Hepatocyte (in vitro differentiated cells): ENCODE results near the gene EVC2. TPM values are rescaled to one million over a fixed set of nuclear protein-coding genes. Genes with fewer than 3 reads are reported as not detected.

Source experiments
- DNase-seq: peaks from one replicate; pipeline ENCODE4 v3.0.0-alpha.2; 2016; ENCODE audit warnings: low spot score
- H2AFZ ChIP-seq: fragments of 200-600 bp; sonication (generic); 2 replicates; pipeline ENCODE4 v1.6.0; 2016; ENCODE audit warnings: antibody characterized with exemption, mild to moderate bottlenecking
- H3K27ac ChIP-seq: fragments of 200-600 bp; sonication (generic); 2 replicates; pipeline ENCODE4 v1.5.1; 2016; ENCODE audit warnings: mild to moderate bottlenecking
- H3K27me3 ChIP-seq: fragments of 200-600 bp; sonication (generic); 2 replicates; pipeline ENCODE4 v1.6.1; 2016
- H3K36me3 ChIP-seq: fragments of 200-600 bp; sonication (generic); replicated peaks from 2 replicates; pipeline ENCODE4 v1.5.1; 2016; ENCODE audit warnings: low read depth; ENCODE audit not compliant: insufficient read depth
- H3K4me1 ChIP-seq: fragments of 200-600 bp; sonication (generic); 2 replicates; pipeline ENCODE4 v1.5.1; 2016; ENCODE audit warnings: mild to moderate bottlenecking, moderate library complexity; ENCODE audit not compliant: insufficient read depth
- H3K4me2 ChIP-seq: fragments of 200-600 bp; sonication (generic); 2 replicates; pipeline ENCODE4 v1.6.0; 2016
- H3K4me3 ChIP-seq: fragments of 200-600 bp; sonication (generic); 2 replicates; pipeline ENCODE4 v1.5.1; 2016; ENCODE audit warnings: mild to moderate bottlenecking
- H3K79me2 ChIP-seq: fragments of 200-600 bp; sonication (generic); 2 replicates; pipeline ENCODE4 v1.6.0; 2017; ENCODE audit warnings: mild to moderate bottlenecking
- H3K9me2 ChIP-seq: fragments of 200-600 bp; sonication (generic); replicated peaks from 2 replicates; pipeline ENCODE4 v1.6.0; 2017; ENCODE audit warnings: mild to moderate bottlenecking; ENCODE audit not compliant: insufficient read depth
- H3K9me3 ChIP-seq: fragments of 200-600 bp; sonication (generic); 2 replicates; pipeline ENCODE4 v1.5.1; 2016; ENCODE audit warnings: low read depth, mild to moderate bottlenecking
- H4K20me1 ChIP-seq: fragments of 200-600 bp; sonication (generic); 2 replicates; pipeline ENCODE4 v1.6.0; 2016; ENCODE audit warnings: mild to moderate bottlenecking; ENCODE audit not compliant: insufficient read depth, poor library complexity, severe bottlenecking
- CTCF ChIP-seq: fragments of 200-600 bp; sonication (generic); IDR thresholded peaks from 2 replicates; pipeline ENCODE4 v1.5.1; 2016; ENCODE audit warnings: antibody characterized with exemption, mild to moderate bottlenecking; ENCODE audit not compliant: poor library complexity
- EZH2 ChIP-seq: fragments of 200-600 bp; sonication (generic); IDR thresholded peaks from 2 replicates; pipeline ENCODE4 v1.6.1; 2016; ENCODE audit warnings: antibody characterized with exemption, mild to moderate bottlenecking, borderline replicate concordance
- EZH2phosphoT487 ChIP-seq: fragments of 200-600 bp; sonication (generic); IDR thresholded peaks from one replicate; pipeline ENCODE4 v1.6.1; 2018; ENCODE audit warnings: antibody characterized with exemption, mild to moderate bottlenecking, low read depth, moderate library complexity; ENCODE audit not compliant: unreplicated experiment, severe bottlenecking
- WGBS: methylation state at CpG from one replicate; pipeline ENCODE4 v1.1.6; 2016; ENCODE audit warnings: low lambda C conversion rate; ENCODE audit errors: missing lambda C conversion rate; 5-methylcytosine and 5-hydroxymethylcytosine counted together
- polyA plus RNA-seq: library from polyadenylated mRNA; unstranded; fragments of >200 nt; fragmentation: Nextera tagmentation; extraction: Ambion mirVana; gene quantifications from 2 replicates; pipeline ENCODE4 v1.2.1, GENCODE V29; 2016
- total RNA-seq: library from RNA; depleted of rRNA; stranded (reverse); fragments of >200 nt; gene quantifications from 2 replicates; pipeline ENCODE4 v1.2.3, GENCODE V29; 2014

The EVC2 gene
- total and polyA plus RNA-seq, 2 experiments from 2014 or later, result 3.0 to 4.2 TPM

- Histone ChIP-seq H3K9me3 (no peaks in the 10 kb centered on the region), H3K36me3 (no peaks in the 10 kb centered on the region), H3K4me2 (no peak overlapping the region), H3K4me1 (peaks cover 12% of the 10 kb centered on the region), H2AFZ (no peak overlapping the region), H3K4me3 (no peak overlapping the region), H3K27ac (no peak overlapping the region), H3K27me3 (no peaks in the 10 kb centered on the region), H3K79me2 (peaks cover 3% of the 10 kb centered on the region), H3K9me2 (no peaks in the 10 kb centered on the region), H4K20me1 (no peaks in the 10 kb centered on the region)
- DNase-seq, result no peak
- 92% methylated on average over 6 of the region's 6 CpGs for WGBS
- TF ChIP-seq EZH2phosphoT487 (no peak), CTCF (no peak), EZH2 (no peak)
Observed at GRCh38 chr4:5704276-5704675, 4.1 kb downstream of the EVC2 start.

GRCh38 chr4:5703831-5704230 lies 4.5 kb downstream of the EVC2 start:
- WGBS, result 98% methylated on average over 5 of the region's 5 CpGs

GRCh38 chr4:5701971-5702370 lies 6.4 kb downstream of the EVC2 start:
- TF ChIP-seq EZH2 (no peak), CTCF (no peak), EZH2phosphoT487 (no peak)
- DNase-seq, result no peak
- H3K9me2 ChIP-seq, result no peaks in the 10 kb centered on the region
- no peaks in the 10 kb centered on the region for H3K27me3 ChIP-seq
- H3K36me3 ChIP-seq, result no peaks in the 10 kb centered on the region
- no peaks in the 10 kb centered on the region for H3K79me2 ChIP-seq
- no peaks in the 10 kb centered on the region for H3K9me3 ChIP-seq
- no peak overlapping the region for H2AFZ ChIP-seq
- no peak overlapping the region for H3K4me2 ChIP-seq
- H3K4me3 ChIP-seq, result no peak overlapping the region
- 93% methylated on average over 8 of the region's 8 CpGs for WGBS
- no peaks in the 10 kb centered on the region for H4K20me1 ChIP-seq
- no peaks in the 10 kb centered on the region for H3K4me1 ChIP-seq
- H3K27ac ChIP-seq, result no peak overlapping the region

More at GRCh38 chr4:5703831-5704230, 4.5 kb downstream of the EVC2 start:
- no peak overlapping the region for H3K4me3 ChIP-seq
- H2AFZ ChIP-seq, result no peak overlapping the region
- peaks cover 10% of the 10 kb centered on the region for H3K4me1 ChIP-seq
- H3K27ac ChIP-seq, result no peak overlapping the region
- H3K27me3 ChIP-seq, result no peaks in the 10 kb centered on the region
- no peaks in the 10 kb centered on the region for H4K20me1 ChIP-seq
- no peak overlapping the region for H3K4me2 ChIP-seq
- no peak for DNase-seq
- H3K36me3 ChIP-seq, result no peaks in the 10 kb centered on the region
- H3K79me2 ChIP-seq, result peaks cover 3% of the 10 kb centered on the region
- TF ChIP-seq EZH2phosphoT487 (no peak), EZH2 (no peak), CTCF (no peak)
- H3K9me2 ChIP-seq, result no peaks in the 10 kb centered on the region
- no peaks in the 10 kb centered on the region for H3K9me3 ChIP-seq

GRCh38 chr4:5700459-5700858 lies 7.9 kb downstream of the EVC2 start:
- 93% methylated on average over 5 of the region's 5 CpGs for WGBS
- H3K4me2 ChIP-seq, result no peak overlapping the region
- no peak overlapping the region for H3K27ac ChIP-seq
- no peaks in the 10 kb centered on the region for H4K20me1 ChIP-seq
- no peak overlapping the region for H3K4me3 ChIP-seq
- H3K36me3 ChIP-seq, result no peaks in the 10 kb centered on the region
- DNase-seq, result no peak
- H3K9me3 ChIP-seq, result no peaks in the 10 kb centered on the region
- no peaks in the 10 kb centered on the region for H3K4me1 ChIP-seq
- no peak overlapping the region for H2AFZ ChIP-seq
- no peaks in the 10 kb centered on the region for H3K9me2 ChIP-seq
- no peaks in the 10 kb centered on the region for H3K79me2 ChIP-seq
- TF ChIP-seq EZH2, result no peak
- TF ChIP-seq CTCF, result no peak
- TF ChIP-seq EZH2phosphoT487, result no peak
- H3K27me3 ChIP-seq, result no peaks in the 10 kb centered on the region
